Endothelial cell of umbilical vein (primary cell): Measurements from ENCODE around the gene FGF22. TPM values are rescaled to one million over a fixed set of nuclear protein-coding genes. Genes with fewer than 3 reads are reported as not detected.

Source experiments
- BruUV-seq: library from RNA; stranded (reverse); fragments of 400-500 nt; replicated peaks from 2 replicates; lab custom pipeline; 2021; lab: Mats Ljungman, UMichigan
- CTCF ChIA-PET: fragments of 300-600, 350-600 bp; sonication (Branson Sonifier 250); formaldehyde crosslinking; loops from one replicate; lab custom pipeline; 2021; ENCODE audit warnings: antibody characterized with exemption, inconsistent platforms; lab: Charles Lee
- POLR2A ChIA-PET: fragments of 300-600, 350-600 bp; sonication (Branson Sonifier 250); formaldehyde crosslinking; loops from one replicate; lab custom pipeline; 2021; ENCODE audit warnings: antibody characterized with exemption, inconsistent platforms; lab: Charles Lee
- DNase-seq: peaks from one replicate; pipeline ENCODE4 v3.0.0-alpha.2; 2011; ENCODE audit warnings: low read depth, low spot score
- FAIRE-seq: peaks from 2 replicates; lab custom pipeline; 2011; peaks lifted over from hg19 to GRCh38; lab: Jason Lieb, UNC
- H2AFZ ChIP-seq: 2 replicates; pipeline ENCODE4 v1.6.0; 2012; ENCODE audit warnings: low read depth, low read length, control low read depth, inconsistent platforms
- H3K27ac ChIP-seq: 2 replicates; pipeline ENCODE4 v1.5.1; 2011; ENCODE audit warnings: low read depth, mild to moderate bottlenecking, control low read depth, low read length, moderate library complexity; ENCODE audit not compliant: insufficient read depth
- H3K27me3 ChIP-seq, 2 experiments: 2 replicates each; pipeline versions ENCODE4 v1.6.0 to v1.6.1; 2011; ENCODE audit warnings: low read length in 2 of 2, mixed read lengths in 1 of 2; ENCODE audit not compliant: control insufficient read depth in 2 of 2, insufficient read depth in 2 of 2
- H3K36me3 ChIP-seq, 2 experiments: 2 replicates in 1 of 2; 3 replicates in 1 of 2; pipeline ENCODE4 v1.5.1; 2011; ENCODE audit warnings: low read length in 2 of 2, mild to moderate bottlenecking in 1 of 2, moderate library complexity in 1 of 2; ENCODE audit not compliant: control insufficient read depth in 2 of 2, insufficient read depth in 2 of 2; ENCODE audit errors: extremely low read depth in 1 of 2
- H3K4me1 ChIP-seq: 3 replicates; pipeline ENCODE4 v1.5.1; 2011; ENCODE audit warnings: mild to moderate bottlenecking, low read length; ENCODE audit not compliant: control insufficient read depth, insufficient read depth; ENCODE audit errors: extremely low read depth
- H3K4me2 ChIP-seq: 2 replicates; pipeline ENCODE4 v1.6.1; 2011; ENCODE audit warnings: low read length, control low read depth, mixed read lengths; ENCODE audit not compliant: insufficient read depth
- H3K4me3 ChIP-seq, 3 experiments: fragments of 200-600 bp in 1 of 3; sonication (generic), shearing (Covaris generic) in 1 of 3; replicated peaks in 1 of 3; 2 replicates each; pipeline ENCODE4 v1.5.1; 2011 to 2016; ENCODE audit warnings: control low read depth in 3 of 3, low read length in 3 of 3, mild to moderate bottlenecking in 2 of 3, inconsistent platforms in 1 of 3, low read depth in 1 of 3, moderate library complexity in 1 of 3; ENCODE audit not compliant: insufficient read depth in 1 of 3
- H3K79me2 ChIP-seq: 2 replicates; pipeline ENCODE4 v1.6.0; 2012; ENCODE audit warnings: low read length, inconsistent platforms; ENCODE audit not compliant: control insufficient read depth, insufficient read depth
- H3K9ac ChIP-seq: replicated peaks from 2 replicates; pipeline ENCODE3; 2011; ENCODE audit warnings: low read length, control low read depth; ENCODE audit not compliant: insufficient read depth; ENCODE audit errors: extremely low read depth
- H3K9me1 ChIP-seq: replicated peaks from 3 replicates; pipeline ENCODE4 v1.6.0; 2011; ENCODE audit warnings: mild to moderate bottlenecking, low read length; ENCODE audit not compliant: control insufficient read depth, insufficient read depth; ENCODE audit errors: extremely low read depth
- H3K9me3 ChIP-seq: replicated peaks from 2 replicates; pipeline ENCODE4 v1.5.1; 2012; ENCODE audit warnings: low read length, inconsistent platforms; ENCODE audit not compliant: control insufficient read depth, insufficient read depth
- H4K20me1 ChIP-seq: replicated peaks from 2 replicates; pipeline ENCODE3; 2011; ENCODE audit warnings: mild to moderate bottlenecking, low read length; ENCODE audit not compliant: control insufficient read depth, insufficient read depth; ENCODE audit errors: extremely low read depth
- EZH2 ChIP-seq: IDR thresholded peaks from 2 replicates; pipeline ENCODE4 v1.6.1; 2012; ENCODE audit warnings: borderline replicate concordance, low read depth, mild to moderate bottlenecking, moderate library complexity, low read length, inconsistent platforms; ENCODE audit not compliant: severe bottlenecking
- FOS ChIP-seq: IDR thresholded peaks from 2 replicates; pipeline ENCODE4 v1.6.1; 2011; ENCODE audit warnings: mild to moderate bottlenecking, low read length, moderate library complexity, borderline replicate concordance; ENCODE audit not compliant: insufficient read depth
- GATA2 ChIP-seq: IDR thresholded peaks from 2 replicates; pipeline ENCODE4 v1.7.0; 2011; ENCODE audit warnings: low read depth, mild to moderate bottlenecking, moderate library complexity, mixed read lengths, low read length; ENCODE audit not compliant: insufficient read length, insufficient read depth
- JUN ChIP-seq: IDR thresholded peaks from 2 replicates; pipeline ENCODE4 v1.6.1; 2011; ENCODE audit warnings: borderline replicate concordance, low read depth; ENCODE audit not compliant: insufficient read length, insufficient read depth
- POLR2AphosphoS5 ChIP-seq: IDR thresholded peaks from 2 replicates; pipeline ENCODE4 v1.6.1; 2012; ENCODE audit warnings: low read depth, mild to moderate bottlenecking, control low read depth, low read length, moderate library complexity; ENCODE audit not compliant: insufficient read depth
- dilution Hi-C: fragments of 300-500 bp; cut with MboI; formaldehyde crosslinking; loops from one replicate; pipeline ENCODE4 v1.15.0; 2019; ENCODE audit warnings: low sequenced_read_pairs; ENCODE audit not compliant: extremely low pct_ligation_motif_present
- intact Hi-C: fragments of 100-400 bp; cut with micrococcal nuclease; formaldehyde crosslinking; loops from one replicate; pipeline ENCODE4 v1.10.0; 2022
- polyA plus RNA-seq, 4 experiments: library from polyadenylated mRNA; depleted of rRNA in 3 of 4; stranded (reverse) in 3 of 4; unstranded in 1 of 4; fragments of >200 nt; gene quantifications; 2 replicates each; pipeline versions ENCODE4 v1.2.1 to v1.2.3, GENCODE V29; 2011 to 2012; ENCODE audit warnings: missing spikeins in 1 of 4
- total RNA-seq: library from RNA; stranded (reverse); gene quantifications from 2 replicates; pipeline ENCODE4 v1.2.3, GENCODE V29; 2021
- TF ChIP-seq, protein P1 (sequence below), 2 donors: IDR thresholded peaks; 1 replicate in 1 of 2; 2 replicates in 1 of 2; pipeline ENCODE4 v1.5.1; 2011; ENCODE audit warnings: low read length in 2 of 2, mild to moderate bottlenecking in 2 of 2, moderate library complexity in 2 of 2, control low read depth in 1 of 2, inconsistent platforms in 1 of 2, low read depth in 1 of 2; ENCODE audit not compliant: insufficient read depth in 1 of 2; ENCODE audit errors: extremely low read depth in 1 of 2

Gene FGF22
- total and polyA plus RNA-seq, 2 donors (not counting 3 experiments of a cell fraction or from before 2014, with no cell fraction given), result 0.07 TPM; not detected in 1

DNA sequence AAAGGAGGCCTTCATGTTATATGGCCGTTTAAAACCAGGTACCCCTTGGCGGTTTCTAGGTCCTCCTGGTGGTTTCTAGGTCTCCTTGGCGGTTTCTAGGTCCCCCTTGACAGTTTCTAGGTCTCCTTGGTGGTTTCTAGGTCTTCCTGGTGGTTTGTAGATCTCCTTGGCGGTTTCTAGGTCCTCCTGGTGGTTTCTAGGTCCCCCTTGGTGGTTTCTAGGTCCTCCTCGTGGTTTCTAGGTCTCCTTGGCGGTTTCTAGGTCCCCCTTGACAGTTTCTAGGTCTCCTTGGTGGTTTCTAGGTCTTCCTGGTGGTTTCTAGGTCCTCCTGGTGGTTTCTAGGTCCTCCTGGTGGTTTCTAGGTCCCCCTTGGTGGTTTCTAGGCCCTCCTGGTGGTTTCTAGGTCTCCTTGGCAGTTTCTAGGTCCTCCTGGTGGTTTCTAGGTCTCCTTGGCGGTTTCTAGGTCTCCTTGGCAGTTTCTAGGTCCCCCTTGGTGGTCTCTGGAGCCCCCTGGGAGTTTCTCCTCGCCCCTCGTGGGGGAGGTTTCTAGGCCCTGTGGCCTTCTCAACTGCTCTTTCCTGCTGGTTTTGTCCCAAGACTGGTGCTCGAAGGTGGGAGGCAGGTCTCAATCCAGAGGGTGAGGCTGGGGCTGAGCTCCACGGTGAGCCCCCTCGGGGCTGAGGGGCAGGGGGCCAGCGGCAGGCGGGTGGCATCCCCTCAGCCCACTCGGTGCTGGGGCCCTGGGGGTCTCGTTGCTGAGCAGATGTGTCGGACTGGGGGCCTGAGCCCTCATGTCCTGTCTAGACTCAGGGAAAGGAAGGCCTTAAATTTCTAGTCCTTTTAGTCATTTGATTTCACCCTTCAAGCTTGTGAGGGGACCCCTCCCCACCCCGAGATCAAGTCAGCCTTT lies 42.0 kb upstream of the FGF22 start:
- no TSS peak for BruUV-seq
- no peak overlapping the region for H3K4me3 ChIP-seq
- no peak overlapping the region for H3K27ac ChIP-seq
- H4K20me1 ChIP-seq, result no peaks in the 10 kb centered on the region
- FAIRE-seq (no peak), DNase-seq (no peak)
- CTCF ChIA-PET, result no interaction called here
- dilution Hi-C loops, result no loop called here
- no peaks in the 10 kb centered on the region for H3K36me3 ChIP-seq
- no peaks in the 10 kb centered on the region for H3K79me2 ChIP-seq
- intact Hi-C loops, result no loop called here
- H3K9me1 ChIP-seq, result no peaks in the 10 kb centered on the region
- H3K4me1 ChIP-seq, result no peaks in the 10 kb centered on the region
- no peak overlapping the region for H3K9ac ChIP-seq
- no peak overlapping the region for H3K4me2 ChIP-seq
- no peaks in the 10 kb centered on the region for H3K27me3 ChIP-seq
- POLR2A ChIA-PET, result no interaction called here
- H2AFZ ChIP-seq, result no peak overlapping the region
- H3K9me3 ChIP-seq, result no peaks in the 10 kb centered on the region
- TF ChIP-seq FOS (no peak), GATA2 (no peak), POLR2AphosphoS5 (no peak)

DNA sequence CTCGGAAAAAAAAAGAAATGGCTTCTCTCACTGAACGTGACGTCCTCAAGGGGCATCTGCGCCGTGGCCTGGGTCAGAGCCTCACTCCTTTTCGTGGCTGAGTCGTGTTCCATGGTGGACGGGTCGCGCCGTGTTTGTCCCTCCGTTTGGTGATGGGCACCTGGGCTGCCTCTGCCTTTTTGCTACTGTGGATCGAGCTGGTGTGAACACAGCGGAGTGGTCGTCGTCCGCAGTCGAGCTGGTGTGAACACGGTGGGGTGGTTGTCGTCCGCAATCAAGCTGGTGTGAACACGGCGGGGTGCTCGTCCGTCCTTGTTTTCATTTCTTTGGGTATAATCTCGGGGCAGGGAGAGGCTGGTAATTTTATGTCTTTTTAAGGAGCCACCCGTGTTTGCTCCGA lies 38.4 kb upstream of the FGF22 start:
- CTCF ChIA-PET, result no interaction called here
- H3K9me3 ChIP-seq, result no peaks in the 10 kb centered on the region
- H3K4me1 ChIP-seq, result no peaks in the 10 kb centered on the region
- DNase-seq (no peak), FAIRE-seq (no peak)
- H3K79me2 ChIP-seq, result no peaks in the 10 kb centered on the region
- POLR2A ChIA-PET, result no interaction called here
- no peak overlapping the region for H3K4me2 ChIP-seq
- no peak overlapping the region for H2AFZ ChIP-seq
- no peaks in the 10 kb centered on the region for H4K20me1 ChIP-seq
- BruUV-seq, result no TSS peak
- H3K27ac ChIP-seq, result no peak overlapping the region
- H3K9ac ChIP-seq, result no peak overlapping the region
- H3K36me3 ChIP-seq, result no peaks in the 10 kb centered on the region
- TF ChIP-seq EZH2, result no peak
- no peak for TF ChIP-seq JUN
- TF ChIP-seq, protein P1, sequence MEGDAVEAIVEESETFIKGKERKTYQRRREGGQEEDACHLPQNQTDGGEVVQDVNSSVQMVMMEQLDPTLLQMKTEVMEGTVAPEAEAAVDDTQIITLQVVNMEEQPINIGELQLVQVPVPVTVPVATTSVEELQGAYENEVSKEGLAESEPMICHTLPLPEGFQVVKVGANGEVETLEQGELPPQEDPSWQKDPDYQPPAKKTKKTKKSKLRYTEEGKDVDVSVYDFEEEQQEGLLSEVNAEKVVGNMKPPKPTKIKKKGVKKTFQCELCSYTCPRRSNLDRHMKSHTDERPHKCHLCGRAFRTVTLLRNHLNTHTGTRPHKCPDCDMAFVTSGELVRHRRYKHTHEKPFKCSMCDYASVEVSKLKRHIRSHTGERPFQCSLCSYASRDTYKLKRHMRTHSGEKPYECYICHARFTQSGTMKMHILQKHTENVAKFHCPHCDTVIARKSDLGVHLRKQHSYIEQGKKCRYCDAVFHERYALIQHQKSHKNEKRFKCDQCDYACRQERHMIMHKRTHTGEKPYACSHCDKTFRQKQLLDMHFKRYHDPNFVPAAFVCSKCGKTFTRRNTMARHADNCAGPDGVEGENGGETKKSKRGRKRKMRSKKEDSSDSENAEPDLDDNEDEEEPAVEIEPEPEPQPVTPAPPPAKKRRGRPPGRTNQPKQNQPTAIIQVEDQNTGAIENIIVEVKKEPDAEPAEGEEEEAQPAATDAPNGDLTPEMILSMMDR (IDR thresholded peaks at IDR 0.05; ENCODE audit: extremely low read depth in 1 of 2, insufficient read depth in 1 of 2, low read depth in 1 of 2, low read length in 2 of 2), result no peak
- no peak for TF ChIP-seq FOS
- no peak for TF ChIP-seq POLR2AphosphoS5
- no peaks in the 10 kb centered on the region for H3K9me1 ChIP-seq
- dilution Hi-C loops, result no loop called here
- H3K4me3 ChIP-seq, result no peak overlapping the region
- intact Hi-C loops, result no loop called here
- H3K27me3 ChIP-seq, result no peaks in the 10 kb centered on the region
